Breast epithelium (tissue), 3 donors: ENCODE data around the gene ERAL1.

Experiments used
- CTCF ChIP-seq, 3 donors: fragments of 450-650 bp; IDR thresholded peaks; one replicate each; pipeline ENCODE4 v1.5.1; 2016 to 2017; ENCODE audit warnings: antibody characterized with exemption in 3 of 3, mild to moderate bottlenecking in 3 of 3, moderate library complexity in 3 of 3
- POLR2A ChIP-seq: fragments of 450-650 bp; IDR thresholded peaks from one replicate; pipeline ENCODE4 v1.6.1; 2016; ENCODE audit warnings: antibody characterized with exemption, mild to moderate bottlenecking, moderate library complexity
- POLR2AphosphoS5 ChIP-seq, 3 donors: sonication (generic); formaldehyde crosslinking; IDR thresholded peaks; one replicate each; pipeline ENCODE4 v1.6.1; 2017; ENCODE audit warnings: antibody characterized with exemption in 3 of 3

GRCh38 chr17:28889996-28890395, 35.2 kb downstream of the ERAL1 start:
- TF ChIP-seq CTCF (IDR thresholded peaks at IDR 0.05) (no peak), POLR2A (no peak), POLR2AphosphoS5 (IDR thresholded peaks at IDR 0.05) (no peak)
